IMR-90 (cell line): ENCODE measurements around the gene COX6A2. TPM values are rescaled to one million over a fixed set of nuclear protein-coding genes. Genes with fewer than 3 reads are reported as not detected.

Experiments used
- ATAC-seq: fragments of 200-7000 bp; cut with Tn5 transposase; 2 replicates; pipeline ENCODE4 v1.9.1; 2020; ENCODE audit warnings: low read depth, mild to moderate bottlenecking, moderate library complexity
- BruUV-seq: library from RNA; stranded (reverse); fragments of 400-500 nt; replicated peaks from 2 replicates; lab custom pipeline; 2021; lab: Mats Ljungman, UMichigan
- CTCF ChIA-PET: fragments of 300-600 bp; formaldehyde crosslinking; extraction: SDS; loops from one replicate; lab custom pipeline; 2021; ENCODE audit warnings: antibody characterized with exemption; lab: Yijun Ruan, JAX
- POLR2A ChIA-PET: fragments of 300-600 bp; sonication (Branson Sonifier 250); formaldehyde crosslinking; loops from one replicate; lab custom pipeline; 2022; ENCODE audit warnings: antibody characterized with exemption; ENCODE audit not compliant: unreplicated experiment; lab: Charles Lee
- DNase-seq: peaks from one replicate; pipeline ENCODE4 v3.0.0; 2013
- H2AFZ ChIP-seq: replicated peaks from 2 replicates; pipeline ENCODE3; 2013; ENCODE audit warnings: low read length, mild to moderate bottlenecking; ENCODE audit not compliant: poor library complexity
- H2AK5ac ChIP-seq: 2 replicates; pipeline ENCODE4 v1.6.1; 2013; ENCODE audit warnings: low read depth, low read length, inconsistent platforms
- H2AK9ac ChIP-seq: replicated peaks from 2 replicates; pipeline ENCODE3; 2013; ENCODE audit warnings: mild to moderate bottlenecking, low read depth, low read length, moderate library complexity; ENCODE audit not compliant: poor library complexity
- H2BK120ac ChIP-seq: 2 replicates; pipeline ENCODE4 v1.6.1; 2013; ENCODE audit warnings: low read depth, low read length, inconsistent platforms
- H2BK15ac ChIP-seq: 3 replicates; pipeline ENCODE4 v1.6.1; 2013; ENCODE audit warnings: low read depth, low read length, inconsistent platforms
- H2BK20ac ChIP-seq: 2 replicates; pipeline ENCODE4 v1.6.1; 2013; ENCODE audit warnings: low read depth, mild to moderate bottlenecking, inconsistent platforms, low read length, moderate library complexity
- H2BK5ac ChIP-seq: 2 replicates; pipeline ENCODE4 v1.6.1; 2013; ENCODE audit warnings: mild to moderate bottlenecking, low read depth, low read length, inconsistent platforms; ENCODE audit not compliant: poor library complexity, severe bottlenecking
- H3K14ac ChIP-seq: replicated peaks from 2 replicates; pipeline ENCODE4 v1.6.1; 2013; ENCODE audit warnings: low read depth, low read length, inconsistent platforms
- H3K18ac ChIP-seq: 2 replicates; pipeline ENCODE4 v1.6.1; 2013; ENCODE audit warnings: low read depth, low read length, control low read depth
- H3K23ac ChIP-seq: 2 replicates; pipeline ENCODE4 v1.6.1; 2013; ENCODE audit warnings: low read depth, low read length, inconsistent platforms
- H3K27ac ChIP-seq: 2 replicates; pipeline ENCODE4 v1.5.1; 2013; ENCODE audit warnings: mild to moderate bottlenecking, control low read depth, low read length; ENCODE audit not compliant: insufficient read depth
- H3K27me3 ChIP-seq: 2 replicates; pipeline ENCODE4 v1.6.1; 2013; ENCODE audit warnings: low read length; ENCODE audit not compliant: control insufficient read depth, insufficient read depth
- H3K36me3 ChIP-seq: 2 replicates; pipeline ENCODE4 v1.6.1; 2013; ENCODE audit warnings: low read length, mixed read lengths; ENCODE audit not compliant: control insufficient read depth, insufficient read depth
- H3K4ac ChIP-seq: 2 replicates; pipeline ENCODE4 v1.6.1; 2013; ENCODE audit warnings: low read depth, low read length, inconsistent platforms
- H3K4me1 ChIP-seq: 2 replicates; pipeline ENCODE4 v1.6.1; 2013; ENCODE audit warnings: low read length, mixed read lengths; ENCODE audit not compliant: control insufficient read depth, insufficient read depth
- H3K4me2 ChIP-seq: 2 replicates; pipeline ENCODE4 v1.6.1; 2013; ENCODE audit warnings: low read depth, mild to moderate bottlenecking, control low read depth, low read length, moderate library complexity
- H3K4me3 ChIP-seq: 2 replicates; pipeline ENCODE4 v1.5.1; 2013; ENCODE audit warnings: low read depth, mild to moderate bottlenecking, control low read depth, low read length, moderate library complexity; ENCODE audit not compliant: insufficient read depth
- H3K56ac ChIP-seq: 2 replicates; pipeline ENCODE4 v1.6.1; 2013; ENCODE audit warnings: low read length, inconsistent platforms; ENCODE audit not compliant: insufficient read depth; ENCODE audit errors: extremely low read depth
- H3K79me1 ChIP-seq, 2 experiments: 2 replicates each; pipeline ENCODE4 v1.6.1; 2013; ENCODE audit warnings: low read length in 2 of 2, inconsistent platforms in 1 of 2, low read depth in 1 of 2
- H3K9ac ChIP-seq: 2 replicates; pipeline ENCODE4 v1.6.1; 2013; ENCODE audit warnings: low read depth, low read length, control low read depth
- H3K9me1 ChIP-seq: 2 replicates; pipeline ENCODE4 v1.6.1; 2013; ENCODE audit warnings: low read length, inconsistent platforms; ENCODE audit not compliant: insufficient read depth
- H3K9me3 ChIP-seq: 2 replicates; pipeline ENCODE4 v1.6.1; 2013; ENCODE audit warnings: low read length; ENCODE audit not compliant: control insufficient read depth, insufficient read depth
- H4K20me1 ChIP-seq: 2 replicates; pipeline ENCODE4 v1.6.1; 2013; ENCODE audit warnings: low read length, inconsistent platforms; ENCODE audit not compliant: insufficient read depth
- H4K5ac ChIP-seq: 2 replicates; pipeline ENCODE4 v1.6.1; 2013; ENCODE audit warnings: mild to moderate bottlenecking, low read depth, low read length, control low read depth
- H4K8ac ChIP-seq, 2 experiments: 2 replicates each; pipeline ENCODE4 v1.6.1; 2013; ENCODE audit warnings: low read depth in 2 of 2, low read length in 2 of 2, control low read depth in 1 of 2, inconsistent platforms in 1 of 2
- H4K91ac ChIP-seq: 2 replicates; pipeline ENCODE4 v1.6.1; 2013; ENCODE audit warnings: low read depth, low read length, inconsistent platforms; ENCODE audit not compliant: insufficient read depth
- BHLHE40 ChIP-seq: fragments of 150-350 bp; IDR thresholded peaks from 2 replicates; pipeline ENCODE4 v1.6.1; 2016; ENCODE audit warnings: mild to moderate bottlenecking, low read depth, low read length
- CEBPB ChIP-seq: IDR thresholded peaks from 2 replicates; pipeline ENCODE4 v1.6.1; 2012; ENCODE audit warnings: low read depth, low read length, improper control_type of control experiment
- CHD1 ChIP-seq: IDR thresholded peaks from 2 replicates; pipeline ENCODE4 v1.6.1; 2012; ENCODE audit warnings: low read depth, low read length, improper control_type of control experiment
- FOS ChIP-seq: fragments of 150-350 bp; IDR thresholded peaks from 2 replicates; pipeline ENCODE4 v1.6.1; 2016; ENCODE audit warnings: low read depth, low read length
- MAFK ChIP-seq: IDR thresholded peaks from 2 replicates; pipeline ENCODE4 v1.6.1; 2012; ENCODE audit warnings: low read depth, low read length, improper control_type of control experiment
- MAZ ChIP-seq: IDR thresholded peaks from 2 replicates; pipeline ENCODE4 v1.6.1; 2012; ENCODE audit warnings: low read depth, mild to moderate bottlenecking, low read length, improper control_type of control experiment, moderate library complexity, borderline replicate concordance
- MXI1 ChIP-seq: IDR thresholded peaks from 2 replicates; pipeline ENCODE4 v1.6.1; 2012; ENCODE audit warnings: low read depth, mild to moderate bottlenecking, low read length, moderate library complexity, borderline replicate concordance
- NFE2L2 ChIP-seq: fragments of 150-350 bp; IDR thresholded peaks from 2 replicates; pipeline ENCODE4 v1.6.1; 2016; ENCODE audit warnings: low read depth, mild to moderate bottlenecking, low read length
- POLR2A ChIP-seq: IDR thresholded peaks from 2 replicates; pipeline ENCODE4 v1.6.1; 2012; ENCODE audit warnings: mild to moderate bottlenecking, low read depth, low read length
- RAD21 ChIP-seq: IDR thresholded peaks from 2 replicates; pipeline ENCODE4 v1.6.1; 2012; ENCODE audit warnings: low read length, improper control_type of control experiment
- RCOR1 ChIP-seq: IDR thresholded peaks from 2 replicates; pipeline ENCODE4 v1.6.1; 2012; ENCODE audit warnings: mild to moderate bottlenecking, low read length, improper control_type of control experiment; ENCODE audit not compliant: insufficient replicate concordance
- RFX5 ChIP-seq: IDR thresholded peaks from 2 replicates; pipeline ENCODE4 v1.8.0; 2012; ENCODE audit warnings: low read depth, mild to moderate bottlenecking, low read length, moderate library complexity
- SMC3 ChIP-seq: fragments of 150-350 bp; IDR thresholded peaks from 2 replicates; pipeline ENCODE4 v1.6.1; 2016; ENCODE audit warnings: low read depth, mild to moderate bottlenecking, antibody characterized with exemption, low read length, moderate library complexity
- USF2 ChIP-seq: fragments of 150-350 bp; IDR thresholded peaks from 2 replicates; pipeline ENCODE4 v1.6.1; 2017; ENCODE audit warnings: mild to moderate bottlenecking, antibody characterized with exemption, low read length, low read depth
- WGBS, 2 experiments: methylation state at CpG; one replicate each; pipeline versions ENCODE4 v1.1.5 to v1.1.7; 2013; ENCODE audit warnings: missing lambda C conversion rate in 2 of 2; ENCODE audit not compliant: insufficient read length in 1 of 2; ENCODE audit errors: extremely low coverage in 2 of 2; 5-methylcytosine and 5-hydroxymethylcytosine counted together
- dilution Hi-C: fragments of 300-500 bp; cut with HindIII; formaldehyde crosslinking; loops from one replicate; pipeline ENCODE4 v1.14.3; 2018; ENCODE audit warnings: low sequenced_read_pairs; ENCODE audit not compliant: unreplicated experiment
- in situ Hi-C: fragments of 300-500 bp; cut with MboI; formaldehyde crosslinking; loops from 3 replicates; pipeline ENCODE4 v1.14.3; 2019; ENCODE audit warnings: low sequenced_read_pairs, inconsistent platforms, mixed read lengths
- intact Hi-C: fragments of 100-400 bp; cut with micrococcal nuclease; formaldehyde crosslinking; loops from 2 replicates; pipeline ENCODE4 v1.10.0; 2022
- polyA plus RNA-seq, 3 experiments: library from polyadenylated mRNA; depleted of rRNA; stranded (reverse); fragments of >200 nt; gene quantifications; 2 replicates each; pipeline ENCODE4 v1.2.3, GENCODE V29; 2012; ENCODE audit warnings: low replicate concordance in 1 of 3
- total RNA-seq: library from RNA; depleted of rRNA; stranded (reverse); fragments of >200 nt; gene quantifications from 2 replicates; pipeline ENCODE4 v1.2.3, GENCODE V29; 2012
- TF ChIP-seq, protein P1 (sequence below): conservative IDR thresholded peaks from 2 replicates; pipeline ENCODE4 v1.5.1; 2012; ENCODE audit warnings: mild to moderate bottlenecking, low read depth, low read length, improper control_type of control experiment
- TF ChIP-seq, protein P2 (sequence below): fragments of 150-350 bp; IDR thresholded peaks from 2 replicates; pipeline ENCODE4 v1.6.1; 2016; ENCODE audit warnings: low read depth, mild to moderate bottlenecking, low read length, moderate library complexity, borderline replicate concordance

COX6A2 gene
- total and polyA plus RNA-seq, 2 of the 4 experiments (the other 2 are of a cell fraction): not detected

DNA sequence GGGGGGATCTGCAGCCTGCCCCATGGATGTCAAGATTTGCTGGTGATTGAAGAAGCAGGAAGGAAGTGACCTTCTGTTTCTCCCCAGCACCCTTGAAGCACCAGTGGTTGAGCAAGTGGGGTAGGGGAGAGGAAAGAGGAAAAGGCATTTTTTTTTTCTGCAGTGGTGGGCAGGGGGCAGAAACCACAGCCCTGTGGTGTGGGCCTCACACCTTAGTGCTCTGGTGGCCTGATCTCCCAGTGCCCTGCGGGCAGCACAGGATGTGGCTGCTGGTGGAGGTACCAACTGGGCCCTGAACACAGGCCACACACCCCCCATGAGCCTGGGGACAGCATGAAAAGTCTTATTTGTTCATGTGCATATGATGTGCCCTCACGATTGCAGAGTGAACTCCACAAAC lies 28.0 kb downstream of the COX6A2 start:
- Histone ChIP-seq H3K27ac (no peak overlapping the region), H3K9me3 (no peaks in the 10 kb centered on the region; the same call in 1 of the 2 replicates), H3K18ac (no peak overlapping the region), H4K5ac (no peak overlapping the region), H2BK15ac (no peak overlapping the region), H3K4ac (no peak overlapping the region), H4K20me1 (no peaks in the 10 kb centered on the region), H2BK120ac (no peak overlapping the region), H2AFZ (no peak overlapping the region), H3K79me1 (no peaks in the 10 kb centered on the region), H3K56ac (no peak overlapping the region), H2AK9ac (no peak overlapping the region), H3K27me3 (no peaks in the 10 kb centered on the region; the same call in 1 of the 2 replicates), H2AK5ac (no peak overlapping the region), H3K4me3 (no peak overlapping the region), H3K9ac (no peak overlapping the region), H3K4me2 (no peak overlapping the region), H3K14ac (no peak overlapping the region), H2BK5ac (no peak overlapping the region), H3K23ac (no peak overlapping the region), H4K8ac (no peak overlapping the region), H3K4me1 (no peaks in the 10 kb centered on the region), H2BK20ac (no peak overlapping the region), H4K91ac (no peak overlapping the region), H3K36me3 (no peaks in the 10 kb centered on the region), H3K9me1 (no peaks in the 10 kb centered on the region)
- BruUV-seq: no TSS peak
- WGBS, 2 experiments: no CpG with 5 or more reads among the region's 2 CpGs
- intact Hi-C loops (no loop called here), in situ Hi-C loops (no loop called here), dilution Hi-C loops (no loop called here)
- ATAC-seq (no peak), DNase-seq (no peak)
- ChIA-PET POLR2A (no interaction called here), CTCF (no interaction called here)
- TF ChIP-seq CHD1 (no peak), SMC3 (no peak), RFX5 (no peak), BHLHE40 (no peak), MAZ (no peak), MAFK (no peak), USF2 (no peak), NFE2L2 (no peak), POLR2A (no peak), RAD21 (no peak), CEBPB (no peak), RCOR1 (no peak), MXI1 (no peak), FOS (no peak)
- TF ChIP-seq, protein P1, sequence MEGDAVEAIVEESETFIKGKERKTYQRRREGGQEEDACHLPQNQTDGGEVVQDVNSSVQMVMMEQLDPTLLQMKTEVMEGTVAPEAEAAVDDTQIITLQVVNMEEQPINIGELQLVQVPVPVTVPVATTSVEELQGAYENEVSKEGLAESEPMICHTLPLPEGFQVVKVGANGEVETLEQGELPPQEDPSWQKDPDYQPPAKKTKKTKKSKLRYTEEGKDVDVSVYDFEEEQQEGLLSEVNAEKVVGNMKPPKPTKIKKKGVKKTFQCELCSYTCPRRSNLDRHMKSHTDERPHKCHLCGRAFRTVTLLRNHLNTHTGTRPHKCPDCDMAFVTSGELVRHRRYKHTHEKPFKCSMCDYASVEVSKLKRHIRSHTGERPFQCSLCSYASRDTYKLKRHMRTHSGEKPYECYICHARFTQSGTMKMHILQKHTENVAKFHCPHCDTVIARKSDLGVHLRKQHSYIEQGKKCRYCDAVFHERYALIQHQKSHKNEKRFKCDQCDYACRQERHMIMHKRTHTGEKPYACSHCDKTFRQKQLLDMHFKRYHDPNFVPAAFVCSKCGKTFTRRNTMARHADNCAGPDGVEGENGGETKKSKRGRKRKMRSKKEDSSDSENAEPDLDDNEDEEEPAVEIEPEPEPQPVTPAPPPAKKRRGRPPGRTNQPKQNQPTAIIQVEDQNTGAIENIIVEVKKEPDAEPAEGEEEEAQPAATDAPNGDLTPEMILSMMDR: no peak
- TF ChIP-seq, protein P2, sequence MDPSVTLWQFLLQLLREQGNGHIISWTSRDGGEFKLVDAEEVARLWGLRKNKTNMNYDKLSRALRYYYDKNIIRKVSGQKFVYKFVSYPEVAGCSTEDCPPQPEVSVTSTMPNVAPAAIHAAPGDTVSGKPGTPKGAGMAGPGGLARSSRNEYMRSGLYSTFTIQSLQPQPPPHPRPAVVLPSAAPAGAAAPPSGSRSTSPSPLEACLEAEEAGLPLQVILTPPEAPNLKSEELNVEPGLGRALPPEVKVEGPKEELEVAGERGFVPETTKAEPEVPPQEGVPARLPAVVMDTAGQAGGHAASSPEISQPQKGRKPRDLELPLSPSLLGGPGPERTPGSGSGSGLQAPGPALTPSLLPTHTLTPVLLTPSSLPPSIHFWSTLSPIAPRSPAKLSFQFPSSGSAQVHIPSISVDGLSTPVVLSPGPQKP: no peak
